ENCODE measurements around the gene RPL21. TPM values are rescaled to one million over a fixed set of nuclear protein-coding genes. Genes with fewer than 3 reads are reported as not detected.
"Not testable (repeated sequence)": the region's sequence is repeated elsewhere in the genome, so short reads cannot be mapped to it uniquely, and the experiment has no call there.

RPL21 gene
- total RNA-seq, 1 donor from 2014 or later, result 1,036 TPM

GRCh38 chr13:27298849-27299248, 47.5 kb downstream of the RPL21 start:
- no peaks in the 10 kb centered on the region for H3K4me1 Mint-ChIP-seq (ENCODE audit: unreplicated experiment)
- no peak for DNase-seq (ENCODE audit: extremely low spot score, unreplicated experiment)
- no peak overlapping the region for H3K27ac Mint-ChIP-seq
- no peaks in the 10 kb centered on the region for H3K9me3 Mint-ChIP-seq
- TF ChIP-seq, protein P1, sequence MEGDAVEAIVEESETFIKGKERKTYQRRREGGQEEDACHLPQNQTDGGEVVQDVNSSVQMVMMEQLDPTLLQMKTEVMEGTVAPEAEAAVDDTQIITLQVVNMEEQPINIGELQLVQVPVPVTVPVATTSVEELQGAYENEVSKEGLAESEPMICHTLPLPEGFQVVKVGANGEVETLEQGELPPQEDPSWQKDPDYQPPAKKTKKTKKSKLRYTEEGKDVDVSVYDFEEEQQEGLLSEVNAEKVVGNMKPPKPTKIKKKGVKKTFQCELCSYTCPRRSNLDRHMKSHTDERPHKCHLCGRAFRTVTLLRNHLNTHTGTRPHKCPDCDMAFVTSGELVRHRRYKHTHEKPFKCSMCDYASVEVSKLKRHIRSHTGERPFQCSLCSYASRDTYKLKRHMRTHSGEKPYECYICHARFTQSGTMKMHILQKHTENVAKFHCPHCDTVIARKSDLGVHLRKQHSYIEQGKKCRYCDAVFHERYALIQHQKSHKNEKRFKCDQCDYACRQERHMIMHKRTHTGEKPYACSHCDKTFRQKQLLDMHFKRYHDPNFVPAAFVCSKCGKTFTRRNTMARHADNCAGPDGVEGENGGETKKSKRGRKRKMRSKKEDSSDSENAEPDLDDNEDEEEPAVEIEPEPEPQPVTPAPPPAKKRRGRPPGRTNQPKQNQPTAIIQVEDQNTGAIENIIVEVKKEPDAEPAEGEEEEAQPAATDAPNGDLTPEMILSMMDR (conservative IDR thresholded peaks at IDR 0.05), result no peak
- no peak overlapping the region for H3K4me3 Mint-ChIP-seq
- H3K27me3 Mint-ChIP-seq, result peaks cover 68% of the 10 kb centered on the region
- H3K36me3 Mint-ChIP-seq, result no peaks in the 10 kb centered on the region

GRCh38 chr13:27300406-27300805, 49.0 kb downstream of the RPL21 start:
- H3K4me3 Mint-ChIP-seq; H3K9me3 Mint-ChIP-seq; DNase-seq (ENCODE audit: extremely low spot score, unreplicated experiment); H3K27ac Mint-ChIP-seq; H3K36me3 Mint-ChIP-seq; H3K4me1 Mint-ChIP-seq (ENCODE audit: unreplicated experiment): not testable (repeated sequence)
- peaks cover 59% of the 10 kb centered on the region for H3K27me3 Mint-ChIP-seq

DNA sequence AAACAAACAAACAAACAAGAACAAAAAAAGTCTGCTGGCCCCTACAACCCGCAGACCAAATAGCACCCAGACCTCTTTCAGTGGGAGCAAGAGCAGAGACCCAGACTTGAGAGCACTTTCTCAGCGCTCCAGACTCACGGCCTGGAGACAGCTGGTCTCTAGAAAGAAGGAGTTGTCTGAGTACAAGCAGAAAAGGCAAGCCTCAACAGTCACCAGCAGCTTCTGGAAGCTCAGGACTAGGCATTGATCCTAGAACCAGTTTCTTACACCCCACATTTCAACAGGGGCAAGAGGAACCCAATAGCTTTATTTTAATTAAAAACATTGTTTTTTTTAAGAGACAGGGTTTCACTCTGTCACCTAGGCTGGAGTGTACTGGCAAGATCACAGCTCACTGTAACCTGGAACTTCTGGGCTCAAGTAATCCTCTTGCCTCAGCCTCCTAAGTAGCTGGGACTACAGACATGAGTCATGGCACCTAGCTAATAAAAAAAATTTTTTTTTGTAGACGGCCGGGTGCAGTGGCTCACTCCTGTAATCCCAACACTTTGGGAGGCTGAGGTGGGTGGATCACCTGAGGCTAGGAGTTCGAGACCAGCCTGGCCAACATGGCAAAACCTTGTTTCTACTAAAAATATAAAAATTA, 49.7 kb downstream of the RPL21 start:
- Mint-ChIP-seq H3K9me3 (no peaks in the 10 kb centered on the region), H3K4me1 (ENCODE audit: unreplicated experiment) (no peaks in the 10 kb centered on the region), H3K27me3 (peaks cover 58% of the 10 kb centered on the region), H3K4me3 (no peak overlapping the region), H3K36me3 (no peaks in the 10 kb centered on the region), H3K27ac (no peak overlapping the region)
- TF ChIP-seq, protein P1 (conservative IDR thresholded peaks at IDR 0.05), result no peak
- DNase-seq (ENCODE audit: extremely low spot score, unreplicated experiment), result no peak

DNA sequence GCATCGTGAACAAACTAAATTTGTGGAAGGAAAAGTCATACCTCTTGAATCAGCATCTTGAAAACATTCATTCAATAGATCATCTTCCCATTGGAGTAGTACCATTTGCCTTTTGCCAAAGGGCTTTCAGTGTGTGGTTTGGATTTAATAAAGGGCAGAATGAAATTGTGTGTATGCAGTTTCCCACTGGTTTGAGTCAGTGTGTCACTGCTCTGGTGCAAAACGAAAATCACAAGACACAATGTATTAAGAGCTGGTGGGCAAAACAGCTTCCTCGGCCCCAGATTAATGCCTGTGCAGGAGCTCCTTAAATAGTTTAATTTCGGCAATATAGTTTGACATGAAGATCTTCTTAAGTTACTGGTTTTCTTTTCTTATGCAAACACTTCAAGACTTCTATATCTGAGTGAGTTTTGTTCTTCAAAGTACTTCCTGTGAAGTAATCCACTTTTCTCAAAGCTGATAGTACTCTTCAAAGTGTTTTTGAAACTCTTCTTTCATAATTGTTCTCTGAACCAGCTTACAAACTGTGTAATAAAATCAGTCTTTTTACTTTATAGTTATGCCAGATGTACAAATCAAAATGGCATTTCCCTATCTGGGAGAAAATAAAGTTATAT, 51.4 kb downstream of the RPL21 start:
- TF ChIP-seq, protein P1 (conservative IDR thresholded peaks at IDR 0.05), result no peak
- Mint-ChIP-seq H3K27me3 (peaks cover 52% of the 10 kb centered on the region), H3K9me3 (no peaks in the 10 kb centered on the region), H3K4me1 (ENCODE audit: unreplicated experiment) (no peaks in the 10 kb centered on the region), H3K27ac (no peak overlapping the region), H3K36me3 (no peaks in the 10 kb centered on the region), H3K4me3 (no peak overlapping the region)
- DNase-seq (ENCODE audit: extremely low spot score, unreplicated experiment), result no peak

DNA sequence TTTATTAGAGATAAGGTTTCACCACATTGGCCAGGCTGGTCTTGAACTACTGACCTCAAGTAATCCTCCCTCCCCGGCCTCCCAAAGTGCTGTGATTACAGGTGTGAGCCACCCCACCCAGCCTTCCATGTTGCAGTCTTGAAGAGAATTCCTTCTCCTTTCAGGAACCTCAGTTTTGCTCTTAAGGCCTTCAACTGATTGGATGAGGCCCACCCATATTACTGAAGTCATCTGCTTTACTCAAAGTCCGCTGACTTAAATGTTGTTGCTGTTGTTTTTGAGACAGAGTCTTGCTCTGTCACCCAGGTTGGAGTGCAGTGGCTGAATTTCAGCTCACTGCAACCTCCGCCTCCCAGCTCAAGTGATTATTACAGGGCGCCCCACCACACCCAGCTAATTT, 52.7 kb downstream of the RPL21 start:
- TF ChIP-seq, protein P1 (conservative IDR thresholded peaks at IDR 0.05), result no peak
- Mint-ChIP-seq H3K27ac (no peak overlapping the region), H3K9me3 (no peaks in the 10 kb centered on the region), H3K4me1 (ENCODE audit: unreplicated experiment) (no peaks in the 10 kb centered on the region), H3K27me3 (peaks cover 49% of the 10 kb centered on the region), H3K36me3 (no peaks in the 10 kb centered on the region), H3K4me3 (no peak overlapping the region)
- no peak for DNase-seq (ENCODE audit: extremely low spot score, unreplicated experiment)

GRCh38 chr13:27304611-27305010, 53.3 kb downstream of the RPL21 start:
- DNase-seq (ENCODE audit: extremely low spot score, unreplicated experiment), result no peak
- Mint-ChIP-seq H3K27me3 (peaks cover 47% of the 10 kb centered on the region), H3K4me3 (no peak overlapping the region), H3K27ac (no peak overlapping the region), H3K4me1 (ENCODE audit: unreplicated experiment) (no peaks in the 10 kb centered on the region), H3K9me3 (no peaks in the 10 kb centered on the region), H3K36me3 (no peaks in the 10 kb centered on the region)
- TF ChIP-seq, protein P1 (conservative IDR thresholded peaks at IDR 0.05), result no peak

All from type B pancreatic cell (in vitro differentiated cells).